DOHH2 (cell line): ENCODE data around the gene DNTT.

Source experiments
- H3F3A ChIP-seq: fragments of 200-600 bp; sonication (generic), shearing (Covaris generic); 2 replicates; pipeline ENCODE4 v1.6.0; 2016; ENCODE audit warnings: antibody characterized with exemption, mild to moderate bottlenecking; ENCODE audit not compliant: control insufficient read depth, insufficient read depth
- H3K27ac ChIP-seq: fragments of 200-600 bp; sonication (generic); 2 replicates; pipeline ENCODE4 v1.5.1; 2014; ENCODE audit warnings: low read depth, mild to moderate bottlenecking, low read length, moderate library complexity
- H3K27me3 ChIP-seq: fragments of 200-600 bp; sonication (generic); 2 replicates; pipeline ENCODE4 v1.6.1; 2014; ENCODE audit warnings: mild to moderate bottlenecking, low read length, mixed read lengths; ENCODE audit not compliant: control insufficient read depth
- H3K36me3 ChIP-seq: fragments of 200-600 bp; sonication (generic); 2 replicates; pipeline ENCODE4 v1.6.1; 2014; ENCODE audit warnings: mild to moderate bottlenecking, low read length, moderate library complexity, mixed read lengths; ENCODE audit not compliant: control insufficient read depth
- H3K4me1 ChIP-seq: fragments of 200-600 bp; sonication (generic); 2 replicates; pipeline ENCODE4 v1.6.1; 2014; ENCODE audit warnings: mild to moderate bottlenecking, low read length, mixed read lengths; ENCODE audit not compliant: control insufficient read depth
- H3K4me2 ChIP-seq: fragments of 200-600 bp; sonication (generic); 2 replicates; pipeline ENCODE4 v1.6.0; 2014; ENCODE audit warnings: mild to moderate bottlenecking, low read length, moderate library complexity
- H3K4me3 ChIP-seq: fragments of 200-600 bp; sonication (generic); 2 replicates; pipeline ENCODE4 v1.5.1; 2014; ENCODE audit warnings: mild to moderate bottlenecking, low read length, mixed read lengths
- H3K79me2 ChIP-seq: fragments of 200-600 bp; sonication (generic); 2 replicates; pipeline ENCODE4 v1.6.1; 2014; ENCODE audit warnings: mild to moderate bottlenecking, low read length, mixed read lengths; ENCODE audit not compliant: control insufficient read depth
- H3K9me2 ChIP-seq: fragments of 200-600 bp; sonication (generic); replicated peaks from 2 replicates; pipeline ENCODE4 v1.6.1; 2014; ENCODE audit warnings: mild to moderate bottlenecking, low read length, mixed read lengths; ENCODE audit not compliant: control insufficient read depth
- H3K9me3 ChIP-seq: fragments of 200-600 bp; sonication (generic); 2 replicates; pipeline ENCODE4 v1.6.1; 2014; ENCODE audit warnings: antibody characterized with exemption, low read length, mixed read lengths; ENCODE audit not compliant: control insufficient read depth, insufficient read depth
- H4K20me1 ChIP-seq: fragments of 200-600 bp; sonication (generic); 2 replicates; pipeline ENCODE4 v1.6.0; 2014; ENCODE audit warnings: low read depth, mild to moderate bottlenecking, antibody characterized with exemption, low read length, moderate library complexity; ENCODE audit not compliant: control insufficient read depth, insufficient read depth
- EZH2phosphoT487 ChIP-seq: fragments of 200-600 bp; sonication (generic); IDR thresholded peaks from 2 replicates; pipeline ENCODE4 v1.6.1; 2017; ENCODE audit warnings: borderline replicate concordance, mild to moderate bottlenecking, antibody characterized with exemption, low read length, moderate library complexity, mixed read lengths
- TF ChIP-seq, protein P1 (sequence below): fragments of 200-600 bp; sonication (generic); IDR thresholded peaks from one replicate; pipeline ENCODE4 v1.5.1; 2014; ENCODE audit warnings: antibody characterized with exemption, mild to moderate bottlenecking, low read depth, low read length; ENCODE audit not compliant: poor library complexity, severe bottlenecking

Gene DNTT

DNA sequence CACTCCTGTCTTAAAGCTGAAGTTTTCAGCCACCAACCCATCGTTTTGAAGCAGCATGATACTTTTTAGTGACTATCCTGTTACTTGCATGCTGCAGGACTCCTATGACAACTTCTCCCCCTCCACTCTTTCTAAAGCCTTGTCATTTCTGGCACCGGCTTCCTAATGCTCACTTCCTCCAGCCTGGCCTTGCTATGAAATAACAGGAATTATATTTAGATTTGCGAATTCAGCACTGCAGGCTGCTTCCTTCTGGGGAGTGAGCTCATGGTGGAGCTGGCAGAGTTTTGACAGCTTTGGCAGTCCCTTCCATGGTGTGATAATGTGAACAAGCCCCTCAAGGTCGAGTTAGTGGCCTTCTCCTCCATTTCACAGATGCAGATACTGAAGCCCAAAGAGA, 46.3 kb upstream of the DNTT start:
- Histone ChIP-seq H3K9me2 (no peaks in the 10 kb centered on the region), H4K20me1 (peaks cover 20% of the 10 kb centered on the region), H3K36me3 (peaks cover 87% of the 10 kb centered on the region), H3K4me2 (peak overlapping the region; percentile 61), H3K9me3 (no peaks in the 10 kb centered on the region), H3K27me3 (no peaks in the 10 kb centered on the region), H3K4me3 (peak overlapping the region; percentile 40), H3K4me1 (peaks cover 87% of the 10 kb centered on the region), H3K79me2 (peaks cover 96% of the 10 kb centered on the region), H3K27ac (peak overlapping the region; percentile 27), H3F3A (0 out of 2 replicates have a peak, but pooled peaks cover 3% of the 10 kb centered on the region)
- TF ChIP-seq EZH2phosphoT487: no peak
- TF ChIP-seq, protein P1, sequence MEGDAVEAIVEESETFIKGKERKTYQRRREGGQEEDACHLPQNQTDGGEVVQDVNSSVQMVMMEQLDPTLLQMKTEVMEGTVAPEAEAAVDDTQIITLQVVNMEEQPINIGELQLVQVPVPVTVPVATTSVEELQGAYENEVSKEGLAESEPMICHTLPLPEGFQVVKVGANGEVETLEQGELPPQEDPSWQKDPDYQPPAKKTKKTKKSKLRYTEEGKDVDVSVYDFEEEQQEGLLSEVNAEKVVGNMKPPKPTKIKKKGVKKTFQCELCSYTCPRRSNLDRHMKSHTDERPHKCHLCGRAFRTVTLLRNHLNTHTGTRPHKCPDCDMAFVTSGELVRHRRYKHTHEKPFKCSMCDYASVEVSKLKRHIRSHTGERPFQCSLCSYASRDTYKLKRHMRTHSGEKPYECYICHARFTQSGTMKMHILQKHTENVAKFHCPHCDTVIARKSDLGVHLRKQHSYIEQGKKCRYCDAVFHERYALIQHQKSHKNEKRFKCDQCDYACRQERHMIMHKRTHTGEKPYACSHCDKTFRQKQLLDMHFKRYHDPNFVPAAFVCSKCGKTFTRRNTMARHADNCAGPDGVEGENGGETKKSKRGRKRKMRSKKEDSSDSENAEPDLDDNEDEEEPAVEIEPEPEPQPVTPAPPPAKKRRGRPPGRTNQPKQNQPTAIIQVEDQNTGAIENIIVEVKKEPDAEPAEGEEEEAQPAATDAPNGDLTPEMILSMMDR: no peak

DNA sequence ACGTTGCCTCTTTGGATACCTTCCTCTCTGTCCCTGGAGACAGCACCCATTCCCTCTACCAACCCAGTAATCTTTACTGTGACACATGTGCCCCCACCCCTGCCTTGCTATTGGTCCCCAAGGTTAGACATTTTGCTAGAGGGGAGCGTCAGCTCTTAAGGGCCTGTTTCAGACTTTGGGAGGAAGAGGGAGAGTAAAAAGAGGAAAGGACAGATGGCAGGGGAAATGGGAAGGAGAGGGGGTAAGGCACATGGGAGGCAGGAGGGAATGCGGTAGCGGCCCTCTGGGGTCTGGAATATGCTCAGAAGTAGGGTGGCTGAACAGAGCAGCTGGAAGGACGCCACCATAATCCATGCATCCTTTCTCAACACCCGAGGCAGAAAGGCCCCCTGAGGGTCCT, 45.1 kb upstream of the DNTT start:
- Histone ChIP-seq H3K4me1 (peaks cover 91% of the 10 kb centered on the region), H3K36me3 (peaks cover 91% of the 10 kb centered on the region), H3K9me2 (no peaks in the 10 kb centered on the region), H3K9me3 (no peaks in the 10 kb centered on the region), H3K79me2 (peaks cover 99% of the 10 kb centered on the region), H3K4me2 (peak overlapping the region; percentile 61), H4K20me1 (peaks cover 25% of the 10 kb centered on the region), H3K27ac (no peak overlapping the region), H3K27me3 (no peaks in the 10 kb centered on the region), H3K4me3 (no peak overlapping the region), H3F3A (0 out of 2 replicates have a peak, but pooled peaks cover 3% of the 10 kb centered on the region)
- TF ChIP-seq EZH2phosphoT487: no peak
- TF ChIP-seq, protein P1: no peak

DNA sequence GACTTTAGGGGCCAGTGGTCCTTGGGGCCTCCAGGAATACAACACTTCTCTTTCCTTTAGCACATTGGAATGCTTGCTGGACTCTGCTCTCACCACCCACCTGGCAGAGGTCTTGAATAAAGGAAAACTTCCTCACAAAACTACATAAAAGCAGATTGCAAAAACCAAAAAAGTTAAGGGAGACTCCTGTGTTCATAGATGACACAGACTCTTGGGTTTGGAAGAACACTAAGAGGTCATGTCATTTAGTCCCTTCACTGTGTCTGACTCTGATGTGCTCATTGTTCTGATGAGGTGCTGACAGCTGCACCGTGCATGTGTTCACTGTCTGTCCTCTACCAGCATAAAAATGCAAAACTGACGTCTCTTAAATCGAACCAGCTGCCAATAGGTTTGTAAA, 44.2 kb upstream of the DNTT start:
- H3K79me2 ChIP-seq: peaks cover 100% of the 10 kb centered on the region
- peaks cover 25% of the 10 kb centered on the region for H4K20me1 ChIP-seq
- H3F3A ChIP-seq: 0 out of 2 replicates have a peak, but pooled peaks cover 3% of the 10 kb centered on the region
- H3K27ac ChIP-seq: peak overlapping the region; percentile 29
- TF ChIP-seq EZH2phosphoT487: no peak
- TF ChIP-seq, protein P1: no peak
- H3K4me1 ChIP-seq: peaks cover 95% of the 10 kb centered on the region
- H3K27me3 ChIP-seq: no peaks in the 10 kb centered on the region
- H3K9me3 ChIP-seq: no peaks in the 10 kb centered on the region
- H3K4me2 ChIP-seq: peak overlapping the region; percentile 61
- 0 out of 2 replicates have a peak overlapping the region, but pooled peaks have one; percentile 19 for H3K4me3 ChIP-seq
- peaks cover 91% of the 10 kb centered on the region for H3K36me3 ChIP-seq
- no peaks in the 10 kb centered on the region for H3K9me2 ChIP-seq
